IMR-90 (cell line): Measurements from ENCODE around the gene ZNF592. TPM values are rescaled to one million over a fixed set of nuclear protein-coding genes. Genes with fewer than 3 reads are reported as not detected.

Source experiments
- ATAC-seq: fragments of 200-7000 bp; cut with Tn5 transposase; 2 replicates; pipeline ENCODE4 v1.9.1; 2020; ENCODE audit warnings: low read depth, mild to moderate bottlenecking, moderate library complexity
- BruUV-seq: library from RNA; stranded (reverse); fragments of 400-500 nt; replicated peaks from 2 replicates; lab custom pipeline; 2021; lab: Mats Ljungman, UMichigan
- CTCF ChIA-PET: fragments of 300-600 bp; formaldehyde crosslinking; extraction: SDS; loops from one replicate; lab custom pipeline; 2021; ENCODE audit warnings: antibody characterized with exemption; lab: Yijun Ruan, JAX
- POLR2A ChIA-PET: fragments of 300-600 bp; sonication (Branson Sonifier 250); formaldehyde crosslinking; loops from one replicate; lab custom pipeline; 2022; ENCODE audit warnings: antibody characterized with exemption; ENCODE audit not compliant: unreplicated experiment; lab: Charles Lee
- DNase-seq: peaks from one replicate; pipeline ENCODE4 v3.0.0; 2013
- H2AFZ ChIP-seq: replicated peaks from 2 replicates; pipeline ENCODE3; 2013; ENCODE audit warnings: low read length, mild to moderate bottlenecking; ENCODE audit not compliant: poor library complexity
- H2AK5ac ChIP-seq: 2 replicates; pipeline ENCODE4 v1.6.1; 2013; ENCODE audit warnings: low read depth, low read length, inconsistent platforms
- H2AK9ac ChIP-seq: replicated peaks from 2 replicates; pipeline ENCODE3; 2013; ENCODE audit warnings: mild to moderate bottlenecking, low read depth, low read length, moderate library complexity; ENCODE audit not compliant: poor library complexity
- H2BK120ac ChIP-seq: 2 replicates; pipeline ENCODE4 v1.6.1; 2013; ENCODE audit warnings: low read depth, low read length, inconsistent platforms
- H2BK15ac ChIP-seq: 3 replicates; pipeline ENCODE4 v1.6.1; 2013; ENCODE audit warnings: low read depth, low read length, inconsistent platforms
- H2BK20ac ChIP-seq: 2 replicates; pipeline ENCODE4 v1.6.1; 2013; ENCODE audit warnings: low read depth, mild to moderate bottlenecking, inconsistent platforms, low read length, moderate library complexity
- H2BK5ac ChIP-seq: 2 replicates; pipeline ENCODE4 v1.6.1; 2013; ENCODE audit warnings: mild to moderate bottlenecking, low read depth, low read length, inconsistent platforms; ENCODE audit not compliant: poor library complexity, severe bottlenecking
- H3K14ac ChIP-seq: replicated peaks from 2 replicates; pipeline ENCODE4 v1.6.1; 2013; ENCODE audit warnings: low read depth, low read length, inconsistent platforms
- H3K18ac ChIP-seq: 2 replicates; pipeline ENCODE4 v1.6.1; 2013; ENCODE audit warnings: low read depth, low read length, control low read depth
- H3K23ac ChIP-seq: 2 replicates; pipeline ENCODE4 v1.6.1; 2013; ENCODE audit warnings: low read depth, low read length, inconsistent platforms
- H3K27ac ChIP-seq: 2 replicates; pipeline ENCODE4 v1.5.1; 2013; ENCODE audit warnings: mild to moderate bottlenecking, control low read depth, low read length; ENCODE audit not compliant: insufficient read depth
- H3K27me3 ChIP-seq: 2 replicates; pipeline ENCODE4 v1.6.1; 2013; ENCODE audit warnings: low read length; ENCODE audit not compliant: control insufficient read depth, insufficient read depth
- H3K36me3 ChIP-seq: 2 replicates; pipeline ENCODE4 v1.6.1; 2013; ENCODE audit warnings: low read length, mixed read lengths; ENCODE audit not compliant: control insufficient read depth, insufficient read depth
- H3K4ac ChIP-seq: 2 replicates; pipeline ENCODE4 v1.6.1; 2013; ENCODE audit warnings: low read depth, low read length, inconsistent platforms
- H3K4me1 ChIP-seq: 2 replicates; pipeline ENCODE4 v1.6.1; 2013; ENCODE audit warnings: low read length, mixed read lengths; ENCODE audit not compliant: control insufficient read depth, insufficient read depth
- H3K4me2 ChIP-seq: 2 replicates; pipeline ENCODE4 v1.6.1; 2013; ENCODE audit warnings: low read depth, mild to moderate bottlenecking, control low read depth, low read length, moderate library complexity
- H3K4me3 ChIP-seq: 2 replicates; pipeline ENCODE4 v1.5.1; 2013; ENCODE audit warnings: low read depth, mild to moderate bottlenecking, control low read depth, low read length, moderate library complexity; ENCODE audit not compliant: insufficient read depth
- H3K56ac ChIP-seq: 2 replicates; pipeline ENCODE4 v1.6.1; 2013; ENCODE audit warnings: low read length, inconsistent platforms; ENCODE audit not compliant: insufficient read depth; ENCODE audit errors: extremely low read depth
- H3K79me1 ChIP-seq, 2 experiments: 2 replicates each; pipeline ENCODE4 v1.6.1; 2013; ENCODE audit warnings: low read length in 2 of 2, inconsistent platforms in 1 of 2, low read depth in 1 of 2
- H3K9ac ChIP-seq: 2 replicates; pipeline ENCODE4 v1.6.1; 2013; ENCODE audit warnings: low read depth, low read length, control low read depth
- H3K9me1 ChIP-seq: 2 replicates; pipeline ENCODE4 v1.6.1; 2013; ENCODE audit warnings: low read length, inconsistent platforms; ENCODE audit not compliant: insufficient read depth
- H3K9me3 ChIP-seq: 2 replicates; pipeline ENCODE4 v1.6.1; 2013; ENCODE audit warnings: low read length; ENCODE audit not compliant: control insufficient read depth, insufficient read depth
- H4K20me1 ChIP-seq: 2 replicates; pipeline ENCODE4 v1.6.1; 2013; ENCODE audit warnings: low read length, inconsistent platforms; ENCODE audit not compliant: insufficient read depth
- H4K5ac ChIP-seq: 2 replicates; pipeline ENCODE4 v1.6.1; 2013; ENCODE audit warnings: mild to moderate bottlenecking, low read depth, low read length, control low read depth
- H4K8ac ChIP-seq, 2 experiments: 2 replicates each; pipeline ENCODE4 v1.6.1; 2013; ENCODE audit warnings: low read depth in 2 of 2, low read length in 2 of 2, control low read depth in 1 of 2, inconsistent platforms in 1 of 2
- H4K91ac ChIP-seq: 2 replicates; pipeline ENCODE4 v1.6.1; 2013; ENCODE audit warnings: low read depth, low read length, inconsistent platforms; ENCODE audit not compliant: insufficient read depth
- CEBPB ChIP-seq: IDR thresholded peaks from 2 replicates; pipeline ENCODE4 v1.6.1; 2012; ENCODE audit warnings: low read depth, low read length, improper control_type of control experiment
- CHD1 ChIP-seq: IDR thresholded peaks from 2 replicates; pipeline ENCODE4 v1.6.1; 2012; ENCODE audit warnings: low read depth, low read length, improper control_type of control experiment
- MXI1 ChIP-seq: IDR thresholded peaks from 2 replicates; pipeline ENCODE4 v1.6.1; 2012; ENCODE audit warnings: low read depth, mild to moderate bottlenecking, low read length, moderate library complexity, borderline replicate concordance
- POLR2A ChIP-seq: IDR thresholded peaks from 2 replicates; pipeline ENCODE4 v1.6.1; 2012; ENCODE audit warnings: mild to moderate bottlenecking, low read depth, low read length
- RAD21 ChIP-seq: IDR thresholded peaks from 2 replicates; pipeline ENCODE4 v1.6.1; 2012; ENCODE audit warnings: low read length, improper control_type of control experiment
- WGBS, 2 experiments: methylation state at CpG; one replicate each; pipeline versions ENCODE4 v1.1.5 to v1.1.7; 2013; ENCODE audit warnings: missing lambda C conversion rate in 2 of 2; ENCODE audit not compliant: insufficient read length in 1 of 2; ENCODE audit errors: extremely low coverage in 2 of 2; 5-methylcytosine and 5-hydroxymethylcytosine counted together
- dilution Hi-C: fragments of 300-500 bp; cut with HindIII; formaldehyde crosslinking; loops from one replicate; pipeline ENCODE4 v1.14.3; 2018; ENCODE audit warnings: low sequenced_read_pairs; ENCODE audit not compliant: unreplicated experiment
- in situ Hi-C: fragments of 300-500 bp; cut with MboI; formaldehyde crosslinking; loops from 3 replicates; pipeline ENCODE4 v1.14.3; 2019; ENCODE audit warnings: low sequenced_read_pairs, inconsistent platforms, mixed read lengths
- intact Hi-C: fragments of 100-400 bp; cut with micrococcal nuclease; formaldehyde crosslinking; loops from 2 replicates; pipeline ENCODE4 v1.10.0; 2022
- polyA plus RNA-seq, 3 experiments: library from polyadenylated mRNA; depleted of rRNA; stranded (reverse); fragments of >200 nt; gene quantifications; 2 replicates each; pipeline ENCODE4 v1.2.3, GENCODE V29; 2012; ENCODE audit warnings: low replicate concordance in 1 of 3
- total RNA-seq: library from RNA; depleted of rRNA; stranded (reverse); fragments of >200 nt; gene quantifications from 2 replicates; pipeline ENCODE4 v1.2.3, GENCODE V29; 2012
- TF ChIP-seq, protein P1 (sequence below): fragments of 150-350 bp; IDR thresholded peaks from 2 replicates; pipeline ENCODE4 v1.6.1; 2016; ENCODE audit warnings: low read depth, mild to moderate bottlenecking, low read length, moderate library complexity, borderline replicate concordance

The ZNF592 gene
- total and polyA plus RNA-seq, 2 of the 4 experiments (the other 2 are of a cell fraction): 4.3 to 10.2 TPM

DNA sequence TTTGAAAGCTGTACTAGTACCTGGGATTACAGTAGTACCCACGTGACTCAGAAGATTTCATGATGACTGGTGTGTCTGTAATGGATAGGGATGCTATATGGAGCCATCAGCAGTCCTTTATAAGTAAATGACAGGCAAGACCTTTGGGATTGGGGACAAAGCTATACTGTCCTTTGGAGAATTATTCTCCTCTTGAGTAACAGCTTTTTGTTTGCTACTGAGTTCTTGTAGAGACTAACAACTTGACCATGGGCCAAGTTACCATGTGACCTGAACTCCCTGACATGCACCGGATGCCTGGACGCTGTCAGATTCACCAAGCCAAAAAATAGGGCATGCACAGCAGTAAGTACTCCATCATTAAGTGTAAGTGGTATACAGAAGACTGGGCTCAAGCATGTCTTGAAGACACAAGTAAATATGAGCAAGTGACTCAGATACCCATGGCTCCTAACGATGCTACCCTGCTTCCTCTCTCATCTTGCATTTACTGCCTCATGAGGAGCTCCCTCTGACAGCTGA lies 45.4 kb upstream of the ZNF592 start:
- H2BK20ac ChIP-seq: no peak overlapping the region
- H3K79me1 ChIP-seq: peaks cover 28 to 69% of the 10 kb centered on the region in 2 experiments
- no peak overlapping the region for H2AK9ac ChIP-seq
- no peak overlapping the region for H2BK120ac ChIP-seq
- peaks cover 73% of the 10 kb centered on the region for H4K20me1 ChIP-seq
- in situ Hi-C loops: no loop called here
- H4K91ac ChIP-seq: no peak overlapping the region
- H2BK5ac ChIP-seq: no peak overlapping the region
- H4K8ac ChIP-seq: no peak overlapping the region
- H3K18ac ChIP-seq: no peak overlapping the region
- no peaks in the 10 kb centered on the region; the same call in 1 of the 2 replicates for H3K36me3 ChIP-seq
- no TSS peak for BruUV-seq
- H2AK5ac ChIP-seq: no peak overlapping the region; the same call in 1 of the 2 replicates
- no peak overlapping the region for H3K27ac ChIP-seq
- H3K23ac ChIP-seq: peak overlapping the region; percentile 13; the same call in 1 of the 2 replicates
- WGBS, 2 experiments: 60% methylated on average over 2 of the region's 4 CpGs; no CpG with 5 or more reads in 1 of the 2 experiments
- H3K9ac ChIP-seq: no peak overlapping the region
- H3K4me2 ChIP-seq: no peak overlapping the region
- no peaks in the 10 kb centered on the region for H3K27me3 ChIP-seq
- TF ChIP-seq RAD21 (no peak), MXI1 (peak; percentile 48; the same call in 1 of the 2 replicates), CEBPB (no peak), CHD1 (no peak), POLR2A (no peak)
- TF ChIP-seq, protein P1, sequence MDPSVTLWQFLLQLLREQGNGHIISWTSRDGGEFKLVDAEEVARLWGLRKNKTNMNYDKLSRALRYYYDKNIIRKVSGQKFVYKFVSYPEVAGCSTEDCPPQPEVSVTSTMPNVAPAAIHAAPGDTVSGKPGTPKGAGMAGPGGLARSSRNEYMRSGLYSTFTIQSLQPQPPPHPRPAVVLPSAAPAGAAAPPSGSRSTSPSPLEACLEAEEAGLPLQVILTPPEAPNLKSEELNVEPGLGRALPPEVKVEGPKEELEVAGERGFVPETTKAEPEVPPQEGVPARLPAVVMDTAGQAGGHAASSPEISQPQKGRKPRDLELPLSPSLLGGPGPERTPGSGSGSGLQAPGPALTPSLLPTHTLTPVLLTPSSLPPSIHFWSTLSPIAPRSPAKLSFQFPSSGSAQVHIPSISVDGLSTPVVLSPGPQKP: no peak
- peak overlapping the region; percentile 19; the same call in 1 of the 2 replicates for H3K14ac ChIP-seq
- H3K4me3 ChIP-seq: no peak overlapping the region
- intact Hi-C loops: no loop called here
- peaks cover 6% of the 10 kb centered on the region for H3K4me1 ChIP-seq
- H3K9me1 ChIP-seq: peaks cover 17% of the 10 kb centered on the region
- no peak overlapping the region for H3K56ac ChIP-seq
- no peaks in the 10 kb centered on the region for H3K9me3 ChIP-seq
- DNase-seq (peak; percentile 55), ATAC-seq (peak; percentile 79)
- H3K4ac ChIP-seq: no peak overlapping the region
- H2BK15ac ChIP-seq: no peak overlapping the region
- dilution Hi-C loops: no loop called here
- POLR2A ChIA-PET: no interaction called here
- H4K5ac ChIP-seq: no peak overlapping the region
- H2AFZ ChIP-seq: no peak overlapping the region
- CTCF ChIA-PET: interaction anchor here (0.6 kb wide), 1 partner anchor 179 kb away, joined by 3 read pairs; no protein-coding TSS in a partner anchor
